Neural cell (in vitro differentiated cells): ENCODE measurements around the gene RBMS3. TPM values are rescaled to one million over a fixed set of nuclear protein-coding genes. Genes with fewer than 3 reads are reported as not detected.
"Not testable (repeated sequence)": the region's sequence is repeated elsewhere in the genome, so short reads cannot be mapped to it uniquely, and the experiment has no call there.

ENCODE experiments used
- H2AFZ ChIP-seq: fragments of 200-600, 300-800 bp; sonication (generic), shearing (Covaris generic); 2 replicates; pipeline ENCODE4 v1.6.0; 2014; ENCODE audit warnings: low read depth, mild to moderate bottlenecking, antibody characterized with exemption, low read length, moderate library complexity
- H3F3A ChIP-seq: fragments of 200-600 bp; shearing (Covaris generic); 2 replicates; pipeline ENCODE4 v1.6.1; 2016; ENCODE audit warnings: mild to moderate bottlenecking, moderate library complexity, mixed read lengths, antibody characterized with exemption, low read length; ENCODE audit not compliant: insufficient read depth, poor library complexity, severe bottlenecking
- H3K27ac ChIP-seq: fragments of 200-600, 300-800 bp; sonication (generic), shearing (Covaris generic); 2 replicates; pipeline ENCODE4 v1.5.1; 2014; ENCODE audit warnings: mild to moderate bottlenecking, low read length, moderate library complexity
- H3K27me3 ChIP-seq: fragments of 300-800, 200-600 bp; sonication (generic), shearing (Covaris generic); 2 replicates; pipeline ENCODE4 v1.6.0; 2014; ENCODE audit warnings: mild to moderate bottlenecking, low read depth, low read length, moderate library complexity; ENCODE audit not compliant: insufficient read depth
- H3K36me3 ChIP-seq: fragments of 300-800, 200-600 bp; sonication (generic), shearing (Covaris generic); 2 replicates; pipeline ENCODE4 v1.5.1; 2014; ENCODE audit warnings: mild to moderate bottlenecking, antibody characterized with exemption, low read length, moderate library complexity; ENCODE audit not compliant: insufficient read depth
- H3K4me2 ChIP-seq: fragments of 300-800, 200-600 bp; sonication (generic), shearing (Covaris generic); 2 replicates; pipeline ENCODE4 v1.6.0; 2014; ENCODE audit warnings: mild to moderate bottlenecking, low read length
- H3K4me3 ChIP-seq: fragments of 300-800, 200-600 bp; sonication (generic), shearing (Covaris generic); 2 replicates; pipeline ENCODE4 v1.5.1; 2014; ENCODE audit warnings: mild to moderate bottlenecking, low read length, moderate library complexity
- H3K79me2 ChIP-seq: fragments of 200-600 bp; shearing (Covaris generic); replicated peaks from 2 replicates; pipeline ENCODE4 v1.6.0; 2014; ENCODE audit warnings: mild to moderate bottlenecking, low read length, moderate library complexity; ENCODE audit not compliant: insufficient read depth
- H3K9ac ChIP-seq: fragments of 300-800, 200-600 bp; sonication (generic), shearing (Covaris generic); 2 replicates; pipeline ENCODE4 v1.6.1; 2016; ENCODE audit warnings: mild to moderate bottlenecking, low read length, mixed read lengths
- H3K9me2 ChIP-seq: fragments of 200-600 bp; shearing (Covaris generic); 2 replicates; pipeline ENCODE4 v1.6.1; 2016; ENCODE audit warnings: mild to moderate bottlenecking, low read length, mixed read lengths; ENCODE audit not compliant: insufficient read depth
- H3K9me3 ChIP-seq: fragments of 200-600, 300-800 bp; sonication (generic), shearing (Covaris generic); 2 replicates; pipeline ENCODE4 v1.6.1; 2016; ENCODE audit warnings: mild to moderate bottlenecking, mixed run types, low read length, moderate library complexity, mixed read lengths
- H4K20me1 ChIP-seq: fragments of 200-600 bp; shearing (Covaris generic); 2 replicates; pipeline ENCODE4 v1.6.1; 2016; ENCODE audit warnings: mild to moderate bottlenecking, mixed run types; ENCODE audit not compliant: insufficient read depth
- CTCF ChIP-seq: fragments of 450-650 bp; IDR thresholded peaks from 2 replicates; pipeline ENCODE4 v1.5.1; 2014; ENCODE audit warnings: antibody characterized with exemption, mild to moderate bottlenecking, moderate library complexity; ENCODE audit not compliant: poor library complexity, severe bottlenecking
- EP300 ChIP-seq: fragments of 450-650 bp; conservative IDR thresholded peaks from 2 replicates; pipeline ENCODE4 v1.6.1; 2014; ENCODE audit warnings: antibody characterized with exemption, mild to moderate bottlenecking, moderate library complexity; ENCODE audit not compliant: poor library complexity, severe bottlenecking
- EZH2 ChIP-seq: fragments of 200-600, 300-800 bp; shearing (Covaris generic), sonication (generic); IDR thresholded peaks from 2 replicates; pipeline ENCODE4 v1.6.1; 2014; ENCODE audit warnings: antibody characterized with exemption, low read length, borderline replicate concordance, mild to moderate bottlenecking; ENCODE audit not compliant: insufficient read depth, poor library complexity, severe bottlenecking
- MXI1 ChIP-seq: fragments of 450-650 bp; conservative IDR thresholded peaks from 2 replicates; pipeline ENCODE4 v1.6.1; 2014; ENCODE audit warnings: antibody characterized with exemption, mild to moderate bottlenecking; ENCODE audit not compliant: poor library complexity, severe bottlenecking
- POLR2AphosphoS5 ChIP-seq: IDR thresholded peaks from 2 replicates; pipeline ENCODE4 v1.6.1; 2012
- RAD21 ChIP-seq: fragments of 450-650 bp; conservative IDR thresholded peaks from 2 replicates; pipeline ENCODE4 v1.6.1; 2014; ENCODE audit warnings: antibody characterized with exemption, mild to moderate bottlenecking, moderate library complexity
- REST ChIP-seq: IDR thresholded peaks from 2 replicates; pipeline ENCODE4 v1.6.1; 2012; ENCODE audit warnings: borderline replicate concordance
- SMC3 ChIP-seq: fragments of 450-650 bp; conservative IDR thresholded peaks from 2 replicates; pipeline ENCODE4 v1.6.1; 2014; ENCODE audit warnings: antibody characterized with exemption, mild to moderate bottlenecking, moderate library complexity; ENCODE audit not compliant: poor library complexity
- TAF1 ChIP-seq: IDR thresholded peaks from 2 replicates; pipeline ENCODE4 v1.6.1; 2012; ENCODE audit warnings: low read depth
- polyA plus RNA-seq: library from polyadenylated mRNA; depleted of rRNA; stranded (reverse); fragments of >200 nt; gene quantifications from 2 replicates; pipeline ENCODE4 v1.2.3, GENCODE V29; 2014

RBMS3 gene
- polyA plus RNA-seq, 1 donor from 2014 or later: 0.53 TPM

GRCh38 chr3:30035935-30036567, 755.2 kb downstream of the RBMS3 start:
- TF ChIP-seq CTCF: no peak
- TF ChIP-seq EZH2: no peak
- TF ChIP-seq REST: no peak
- no peak for TF ChIP-seq RAD21
- no peak for TF ChIP-seq POLR2AphosphoS5
- no peak for TF ChIP-seq EP300
- no peak overlapping the region for H3K9ac ChIP-seq
- H3K27ac ChIP-seq: no peak overlapping the region
- no peaks in the 10 kb centered on the region for H3K9me3 ChIP-seq
- H3K9me2 ChIP-seq: no peaks in the 10 kb centered on the region
- H3K79me2 ChIP-seq: no peaks in the 10 kb centered on the region
- H4K20me1 ChIP-seq: no peaks in the 10 kb centered on the region
- no peak overlapping the region for H2AFZ ChIP-seq
- no peak overlapping the region for H3K4me3 ChIP-seq
- no peaks in the 10 kb centered on the region for H3F3A ChIP-seq
- no peak overlapping the region for H3K4me2 ChIP-seq
- H3K27me3 ChIP-seq: no peaks in the 10 kb centered on the region
- no peaks in the 10 kb centered on the region for H3K36me3 ChIP-seq

GRCh38 chr3:30040126-30040525, 759.3 kb downstream of the RBMS3 start:
- H3K27me3 ChIP-seq: no peaks in the 10 kb centered on the region
- H3K9me2 ChIP-seq: no peaks in the 10 kb centered on the region
- no peaks in the 10 kb centered on the region for H3K36me3 ChIP-seq
- no peaks in the 10 kb centered on the region for H3K79me2 ChIP-seq
- H3K9me3 ChIP-seq: no peaks in the 10 kb centered on the region
- TF ChIP-seq RAD21: no peak
- TF ChIP-seq SMC3: no peak
- no peak for TF ChIP-seq MXI1
- no peak for TF ChIP-seq REST
- no peak for TF ChIP-seq CTCF
- TF ChIP-seq EP300: no peak
- TF ChIP-seq POLR2AphosphoS5: no peak
- TF ChIP-seq EZH2: no peak
- no peak for TF ChIP-seq TAF1
- H3F3A ChIP-seq: no peaks in the 10 kb centered on the region
- H4K20me1 ChIP-seq: no peaks in the 10 kb centered on the region
- H3K4me3 ChIP-seq: no peak overlapping the region
- H2AFZ ChIP-seq: no peak overlapping the region
- H3K4me2 ChIP-seq: no peak overlapping the region
- H3K9ac ChIP-seq: no peak overlapping the region
- H3K27ac ChIP-seq: no peak overlapping the region

- H3K27ac ChIP-seq, H3K4me3 ChIP-seq, H3K9ac ChIP-seq, H2AFZ ChIP-seq, H3K4me2 ChIP-seq, H3K36me3 ChIP-seq, H3K9me2 ChIP-seq, H3K9me3 ChIP-seq, H4K20me1 ChIP-seq, H3F3A ChIP-seq, H3K79me2 ChIP-seq, H3K27me3 ChIP-seq: not testable (repeated sequence)
Measured at GRCh38 chr3:30041481-30041880, 760.6 kb downstream of the RBMS3 start.
